Measurements from ENCODE around the gene PLCH2. TPM values are rescaled to one million over a fixed set of nuclear protein-coding genes. Genes with fewer than 3 reads are reported as not detected.

PLCH2 gene
- total RNA-seq, 2 experiments from 2014 or later = 1.4 to 2.2 TPM

- H3K27ac ChIP-seq (ENCODE audit: low read depth, low read length, poor library complexity, severe bottlenecking) = no peak overlapping the region
- H3K9me3 ChIP-seq (ENCODE audit: low read length) = no peaks in the 10 kb centered on the region
- H3K36me3 ChIP-seq (ENCODE audit: insufficient read depth, low read length) = no peaks in the 10 kb centered on the region
- no peak overlapping the region for H3K4me3 ChIP-seq (ENCODE audit: low read depth, low read length, poor library complexity, severe bottlenecking)
- no peaks in the 10 kb centered on the region for H3K9me2 ChIP-seq (ENCODE audit: insufficient read depth, low read length)
- no peak for DNase-seq (ENCODE audit: low spot score)
- POLR2A ChIA-PET = no interaction called here
- H3K79me2 ChIP-seq (ENCODE audit: insufficient read depth, low read depth, low read length) = peaks cover 18% of the 10 kb centered on the region
- no peak overlapping the region for H2AFZ ChIP-seq (ENCODE audit: low read length)
- TF ChIP-seq CTCF (conservative IDR thresholded peaks at IDR 0.05; ENCODE audit: low read length) = no peak
- no peak for TF ChIP-seq EZH2phosphoT487 (IDR thresholded peaks at IDR 0.05; ENCODE audit: borderline replicate concordance, low read depth, low read length)
- peaks cover 13% of the 10 kb centered on the region for H4K20me1 ChIP-seq (ENCODE audit: insufficient read depth, low read length)
- intact Hi-C loops (cut with micrococcal nuclease; ENCODE audit: unreplicated experiment) = no loop called here
- no TSS peak for BruUV-seq (replicated peaks)
- peaks cover 18% of the 10 kb centered on the region for H3K4me1 ChIP-seq (ENCODE audit: insufficient read depth, low read length, poor library complexity, severe bottlenecking)
- H3K4me2 ChIP-seq (ENCODE audit: low read length) = no peak overlapping the region
- CTCF ChIA-PET (ENCODE audit: unreplicated experiment) = no interaction called here
Measured at GRCh38 chr1:2528966-2529783, 53.1 kb downstream of the PLCH2 start.

GRCh38 chr1:2529784-2530512 lies 53.9 kb downstream of the PLCH2 start, which contains the start of gene HES5:
HES5 (minus strand) TSS chr1:2530263; CDS start chr1:2530164, 99 bp downstream.
- no TSS peak for BruUV-seq (replicated peaks)
- Histone ChIP-seq H3K27ac (ENCODE audit: low read depth, low read length, poor library complexity, severe bottlenecking) (no peak within 1 kb of the TSS), H3K36me3 (ENCODE audit: insufficient read depth, low read length) (no peaks in the 10 kb centered on the region), H3K4me1 (ENCODE audit: insufficient read depth, low read length, poor library complexity, severe bottlenecking) (peaks cover 10% of the 10 kb centered on the region), H3K4me3 (ENCODE audit: low read depth, low read length, poor library complexity, severe bottlenecking) (no peak within 1 kb of the TSS), H3K9me3 (ENCODE audit: low read length) (no peaks in the 10 kb centered on the region), H3K9me2 (ENCODE audit: insufficient read depth, low read length) (no peaks in the 10 kb centered on the region), H3K4me2 (ENCODE audit: low read length) (no peak within 1 kb of the TSS), H3K79me2 (ENCODE audit: insufficient read depth, low read depth, low read length) (peaks cover 11% of the 10 kb centered on the region), H4K20me1 (ENCODE audit: insufficient read depth, low read length) (peaks cover 8% of the 10 kb centered on the region), H2AFZ (ENCODE audit: low read length) (no peak within 1 kb of the TSS)
- TF ChIP-seq EZH2phosphoT487 (IDR thresholded peaks at IDR 0.05; ENCODE audit: borderline replicate concordance, low read depth, low read length) (no peak), CTCF (conservative IDR thresholded peaks at IDR 0.05; ENCODE audit: low read length) (no peak)
- ChIA-PET CTCF (ENCODE audit: unreplicated experiment) (no interaction called here), POLR2A (no interaction called here)
- intact Hi-C loops (cut with micrococcal nuclease; ENCODE audit: unreplicated experiment) = no loop called here
- no peak for DNase-seq (ENCODE audit: low spot score)
